ENCODE results near the gene ADCY7.
A peak's percentile ranks its signal among the peaks of the same experiment; 100 is the strongest.

Gene ADCY7

GRCh38 chr16:50267651-50268050, 1.3 kb downstream of the ADCY7 start:
- no peak for DNase-seq (ENCODE audit: low spot score)

DNA sequence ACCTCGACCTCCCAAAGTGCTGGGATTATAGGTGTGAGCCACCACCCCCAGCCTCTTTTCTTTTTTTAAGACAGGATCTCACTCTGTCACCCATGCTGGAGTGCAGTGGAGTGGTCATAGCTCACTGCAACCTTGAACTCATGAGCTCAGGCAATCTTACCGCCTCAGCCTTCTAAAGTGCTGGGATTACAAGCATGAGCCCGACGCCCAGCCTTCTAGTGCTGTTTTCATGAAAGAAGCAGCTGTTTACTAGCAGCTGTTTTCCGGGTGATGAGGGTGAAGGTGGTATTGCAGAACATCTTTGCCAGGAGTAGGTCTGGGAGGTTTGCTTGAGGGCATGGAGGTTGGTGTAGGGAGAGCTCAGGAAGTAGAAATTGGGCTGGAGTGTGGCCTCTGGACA, 2.0 kb downstream of the ADCY7 start:
- no peak for DNase-seq (ENCODE audit: low spot score)

DNA sequence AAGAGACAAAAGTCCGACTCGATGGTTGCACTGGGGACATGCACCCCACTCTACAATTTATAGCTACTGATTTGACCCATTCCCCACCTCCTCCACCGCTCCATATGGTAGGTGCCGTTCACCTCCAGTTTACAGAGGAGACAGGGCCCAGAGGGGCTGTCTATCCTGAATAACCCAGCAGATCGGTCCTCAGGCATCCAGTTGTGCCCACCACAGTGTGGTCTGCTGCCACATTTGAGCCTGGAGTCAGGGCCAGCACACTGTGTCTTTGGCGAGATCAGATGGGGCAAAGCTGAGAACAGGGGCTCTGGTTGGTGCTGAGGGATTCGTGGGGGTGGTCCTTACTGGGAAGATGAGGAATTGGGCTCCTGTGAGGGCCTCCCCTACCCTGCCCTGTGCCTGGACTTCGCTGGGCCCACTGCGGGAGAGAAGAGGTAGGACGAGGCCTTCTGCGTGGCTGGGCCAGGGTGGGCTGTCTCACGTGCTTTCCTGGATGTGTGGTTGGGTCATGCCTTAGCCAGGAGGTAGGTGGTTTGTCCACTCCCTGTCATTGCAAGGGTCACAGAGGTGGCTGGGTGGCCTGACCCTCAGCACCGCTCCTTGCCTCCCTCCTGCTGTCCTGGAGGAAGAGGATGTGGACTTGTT, 2.8 kb downstream of the ADCY7 start:
- DNase-seq (ENCODE audit: low spot score), result no peak

DNA sequence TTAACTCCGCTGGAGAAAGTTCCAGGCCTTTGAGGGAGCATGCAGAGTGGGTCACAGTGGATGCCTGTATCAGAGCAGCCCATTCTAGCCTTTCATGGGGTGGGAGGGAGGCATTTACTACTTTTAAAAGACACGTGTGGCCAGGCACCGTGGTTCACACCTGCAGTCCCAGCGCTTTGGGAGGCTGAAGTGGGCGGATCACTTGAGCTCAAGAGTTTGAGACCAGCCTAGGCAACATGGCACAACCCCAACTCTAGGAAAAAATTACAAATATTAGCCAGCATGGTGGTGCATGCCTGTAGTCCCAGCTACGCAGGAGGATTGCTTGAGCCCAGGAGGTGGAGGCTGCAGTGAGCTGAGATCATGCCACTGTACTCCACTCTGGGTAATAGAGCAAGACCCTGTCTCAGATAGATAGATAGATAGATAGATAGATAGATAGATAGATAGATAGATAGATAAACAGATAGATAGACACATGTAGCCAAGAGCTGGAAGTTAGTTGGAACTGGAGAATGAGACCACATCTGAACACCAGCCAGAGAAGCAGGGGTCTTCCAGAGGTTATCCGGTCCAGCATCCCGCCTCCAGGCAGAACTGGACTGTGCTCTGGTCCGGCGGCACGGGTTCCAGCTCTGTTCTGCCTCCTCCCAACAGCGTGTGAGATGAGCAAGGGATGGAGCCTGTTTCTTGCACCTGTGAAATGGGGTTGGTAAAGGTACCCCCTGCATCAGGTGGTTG, 3.6 kb downstream of the ADCY7 start:
- DNase-seq (ENCODE audit: low spot score), result no peak

DNA sequence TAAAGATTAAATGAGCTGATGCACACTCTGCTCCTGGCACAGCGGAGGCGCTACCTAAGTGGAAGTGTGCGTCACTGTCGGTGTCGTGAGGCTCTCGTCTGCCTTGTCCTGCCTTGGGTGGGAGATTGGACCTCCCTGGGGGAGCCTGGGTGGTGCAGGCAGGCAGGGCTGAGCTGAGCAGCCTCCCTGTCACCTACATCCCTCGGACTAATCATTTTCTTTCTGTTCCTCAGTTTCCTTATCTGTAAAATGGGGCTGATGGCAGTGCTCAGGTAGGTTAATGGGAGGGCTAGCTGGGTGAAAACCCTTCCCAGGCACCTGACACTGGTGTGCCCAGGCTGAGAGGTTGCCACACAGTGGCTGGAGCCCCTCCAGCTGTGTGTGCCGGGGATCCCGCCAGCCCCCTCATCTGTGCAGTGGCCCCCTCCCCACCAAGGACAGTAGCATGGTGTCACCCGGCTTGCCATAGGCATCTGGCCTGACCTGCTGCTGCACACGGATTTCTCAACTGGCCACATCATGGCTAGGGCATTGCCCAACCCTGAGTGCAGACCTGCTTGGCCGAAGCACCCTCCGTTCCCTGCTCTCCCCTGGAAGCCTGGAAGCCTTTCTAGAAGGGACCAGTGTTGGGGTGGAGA, 4.3 kb downstream of the ADCY7 start:
- no peak for DNase-seq (ENCODE audit: low spot score)

DNA sequence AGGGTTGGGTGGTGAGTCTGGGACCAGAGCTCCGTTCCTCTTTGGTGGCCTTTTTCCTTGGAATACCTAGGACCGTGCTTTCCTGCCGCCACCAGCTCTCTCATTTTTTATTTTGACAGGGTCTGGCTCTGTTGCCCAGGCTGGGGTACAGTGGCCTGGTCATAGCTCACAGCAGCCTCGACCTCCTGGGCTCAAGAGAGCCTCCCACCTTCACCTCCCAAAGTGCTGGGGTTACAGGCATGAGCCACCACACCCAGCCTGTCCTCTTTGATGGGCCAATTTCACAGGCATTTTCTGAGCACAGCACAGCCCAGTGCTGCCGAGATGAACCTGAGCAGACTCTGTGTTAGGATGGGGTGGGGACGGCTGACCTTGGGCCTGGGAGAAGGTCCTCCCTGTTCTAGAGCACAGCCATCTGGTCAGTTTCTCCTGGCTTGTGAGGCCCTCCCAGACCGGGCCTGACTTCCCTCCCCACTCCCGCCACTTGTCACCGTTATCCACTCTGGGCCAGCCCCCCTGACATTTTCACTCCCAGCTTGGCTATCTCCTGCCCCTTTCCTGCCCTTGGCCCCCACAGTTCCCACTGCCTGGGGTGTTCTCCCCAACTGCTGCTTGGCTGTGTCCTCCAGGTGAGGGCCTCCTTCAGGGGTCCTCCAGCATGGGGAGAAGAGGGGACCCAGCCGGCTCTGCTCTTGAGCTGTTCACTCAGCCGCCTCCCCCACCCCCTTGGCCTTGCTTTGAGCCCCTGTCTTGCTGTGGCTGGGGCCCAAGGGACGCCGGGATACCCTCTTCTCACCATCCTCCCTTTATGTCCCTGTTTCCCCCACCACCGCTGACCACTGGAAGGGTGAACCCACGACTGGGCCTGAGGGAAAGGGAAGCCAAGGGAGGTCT, 5.0 kb downstream of the ADCY7 start:
- no peak for DNase-seq (ENCODE audit: low spot score)

- no peak for DNase-seq (ENCODE audit: low spot score)
Measured at GRCh38 chr16:50272111-50272571, 5.8 kb downstream of the ADCY7 start.

DNA sequence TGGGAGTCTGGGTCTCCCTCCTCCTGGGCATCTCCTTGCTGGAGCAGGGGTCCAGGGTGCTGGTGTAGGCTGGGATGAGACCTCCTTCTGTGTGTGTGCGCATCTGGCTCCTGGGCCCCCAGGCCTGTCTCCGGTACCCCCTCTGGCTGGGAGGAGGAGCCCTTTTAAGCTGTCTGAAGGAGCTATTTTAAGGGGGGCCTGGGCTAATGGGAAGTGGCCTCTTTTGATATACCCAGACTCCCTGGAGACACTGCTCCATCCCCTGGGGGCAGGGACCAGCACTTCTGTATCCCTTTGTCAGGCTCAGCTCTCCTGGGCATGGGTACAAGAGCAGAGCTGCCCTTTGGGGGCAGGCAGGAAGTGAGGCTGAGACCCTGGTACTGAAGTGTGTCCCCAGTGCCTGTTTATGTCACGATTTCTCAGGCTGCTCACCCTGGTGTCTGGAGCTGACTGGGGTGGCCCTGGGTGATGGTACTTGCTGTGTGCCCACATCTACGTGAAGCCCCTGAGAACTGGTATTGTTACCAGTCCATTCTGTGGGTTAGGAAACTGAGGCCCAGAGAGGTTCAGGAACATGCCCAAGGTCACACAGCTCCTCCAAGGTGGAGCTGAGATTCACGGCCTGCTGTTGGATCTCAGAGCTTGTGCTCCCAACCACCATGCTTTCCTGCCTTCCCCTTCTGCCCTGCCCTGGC, 6.5 kb downstream of the ADCY7 start:
- no peak for DNase-seq (ENCODE audit: low spot score)

GRCh38 chr16:50273382-50273690, 7.0 kb downstream of the ADCY7 start:
- DNase-seq (ENCODE audit: low spot score), result no peak

DNA sequence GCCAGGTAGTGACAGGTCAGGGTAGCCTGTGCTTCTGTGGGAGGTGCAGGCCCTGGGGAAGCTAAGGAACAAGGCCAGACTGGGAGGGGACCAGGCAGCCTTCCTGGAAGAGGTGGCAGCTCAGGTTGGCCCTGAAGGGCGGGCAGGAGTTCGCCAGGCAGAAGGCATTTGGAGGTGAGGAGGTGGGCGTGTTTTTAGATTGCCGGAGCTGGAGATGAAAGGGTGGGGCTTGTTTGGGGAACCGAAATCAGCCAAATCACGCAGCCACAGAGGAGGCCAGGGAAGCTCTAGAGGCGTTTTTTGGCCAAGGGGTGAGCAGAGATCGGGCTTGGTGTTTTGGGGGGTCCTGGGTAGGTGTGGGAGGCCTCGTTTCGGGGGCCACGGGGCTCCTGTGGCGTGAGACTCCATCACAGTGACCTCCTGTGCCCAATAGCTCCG, 7.6 kb downstream of the ADCY7 start:
- DNase-seq (ENCODE audit: low spot score), result peak; percentile 74

DNA sequence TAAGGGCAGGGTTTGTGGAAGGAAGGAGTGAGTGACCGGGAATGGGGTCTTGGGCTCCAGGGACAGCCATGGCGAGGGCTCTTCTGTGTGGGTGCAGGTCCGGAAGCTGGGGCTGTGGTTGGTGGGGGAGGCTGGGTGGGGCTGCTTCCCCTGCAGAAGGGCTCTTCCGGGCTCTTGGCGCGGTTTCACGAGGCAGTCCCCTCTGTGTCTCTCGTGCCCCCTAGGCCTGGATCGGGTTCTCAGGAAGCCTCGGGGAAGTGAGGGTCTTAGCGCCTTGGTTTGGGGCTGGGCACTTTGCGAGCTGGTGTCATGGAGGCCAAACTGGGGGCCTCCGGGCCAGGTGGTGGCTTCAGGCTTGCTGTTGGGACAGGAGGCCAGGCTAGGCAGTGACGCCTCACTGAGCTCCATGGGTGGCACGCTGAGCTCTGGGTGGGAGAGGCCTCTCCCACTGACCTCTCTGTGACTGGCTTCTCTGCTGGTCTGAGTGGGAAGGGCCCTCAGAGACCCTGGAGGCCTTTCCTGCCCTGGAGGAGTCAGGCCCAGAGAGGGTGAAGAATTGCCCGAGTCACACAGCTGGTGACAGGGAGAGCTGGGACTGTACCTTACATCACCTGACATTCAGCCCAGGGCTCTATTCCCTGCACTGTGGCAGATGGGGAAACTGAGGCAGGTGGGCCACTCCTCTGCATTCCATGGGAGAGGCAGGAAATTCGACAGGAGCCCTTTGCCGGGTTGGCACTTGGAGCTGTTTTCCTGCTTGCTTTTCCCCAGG, 8.2 kb downstream of the ADCY7 start:
- no peak for DNase-seq (ENCODE audit: low spot score)

GRCh38 chr16:50275098-50275415, 8.7 kb downstream of the ADCY7 start:
- no peak for DNase-seq (ENCODE audit: low spot score)

GRCh38 chr16:50275428-50276325, 9.3 kb downstream of the ADCY7 start:
- DNase-seq (ENCODE audit: low spot score), result no peak

GRCh38 chr16:50276326-50276640, 9.9 kb downstream of the ADCY7 start:
- no peak for DNase-seq (ENCODE audit: low spot score)

- DNase-seq (ENCODE audit: low spot score), result no peak
Measured at GRCh38 chr16:50276801-50277555, 10.6 kb downstream of the ADCY7 start.

DNA sequence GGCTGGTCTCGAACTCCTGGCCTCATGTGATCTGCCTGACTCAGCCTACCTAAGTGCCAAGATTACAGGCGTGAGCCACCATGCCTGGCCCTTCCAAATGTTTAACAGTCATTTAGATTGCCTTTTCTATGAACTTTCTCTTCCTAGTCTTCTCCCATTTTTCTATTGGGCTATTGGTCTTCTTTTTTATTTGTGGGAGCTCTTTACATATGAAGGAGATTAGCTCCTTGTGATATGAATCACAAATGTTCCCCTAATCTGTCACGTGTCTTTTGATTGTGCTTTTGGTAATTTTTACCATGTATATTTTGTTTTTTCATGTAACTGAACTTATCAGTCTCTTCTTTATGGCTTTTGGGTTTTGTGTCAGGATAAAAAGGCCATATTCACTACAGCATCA, 11.9 kb downstream of the ADCY7 start:
- no peak for DNase-seq (ENCODE audit: low spot score)

DNA sequence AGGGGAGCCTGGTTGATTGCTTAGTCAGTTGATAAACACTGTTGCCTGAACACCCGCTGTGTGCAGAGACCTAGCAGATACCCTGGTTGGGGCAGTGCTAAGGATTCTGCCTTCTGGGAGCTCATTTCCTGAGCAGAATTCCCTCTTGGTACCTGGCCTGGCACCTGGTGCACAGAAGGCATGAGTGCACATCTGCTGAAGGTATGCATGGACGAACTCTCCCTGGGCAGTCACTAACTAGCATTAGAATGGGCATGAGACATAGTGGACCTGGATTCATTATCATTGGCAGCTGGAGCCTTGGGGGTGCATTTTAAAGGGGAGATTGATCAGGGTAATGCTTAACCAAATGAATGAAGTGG, 13.1 kb downstream of the ADCY7 start:
- DNase-seq (ENCODE audit: low spot score), result no peak

- no peak for DNase-seq (ENCODE audit: low spot score)
Measured at GRCh38 chr16:50280932-50281331, 14.6 kb downstream of the ADCY7 start.

GRCh38 chr16:50281391-50282009, 15.1 kb downstream of the ADCY7 start:
- DNase-seq (ENCODE audit: low spot score), result no peak

Data from hematopoietic multipotent progenitor cell treated with erythropoietin and hydrocortisone succinate and interleukin-3 and kit ligand, for 15 days (in vitro differentiated cells).